ENCODE results near the gene ZCCHC7.
"Not testable (repeated sequence)": the region's sequence is repeated elsewhere in the genome, so short reads cannot be mapped to it uniquely, and the experiment has no call there.

The ZCCHC7 gene

DNA sequence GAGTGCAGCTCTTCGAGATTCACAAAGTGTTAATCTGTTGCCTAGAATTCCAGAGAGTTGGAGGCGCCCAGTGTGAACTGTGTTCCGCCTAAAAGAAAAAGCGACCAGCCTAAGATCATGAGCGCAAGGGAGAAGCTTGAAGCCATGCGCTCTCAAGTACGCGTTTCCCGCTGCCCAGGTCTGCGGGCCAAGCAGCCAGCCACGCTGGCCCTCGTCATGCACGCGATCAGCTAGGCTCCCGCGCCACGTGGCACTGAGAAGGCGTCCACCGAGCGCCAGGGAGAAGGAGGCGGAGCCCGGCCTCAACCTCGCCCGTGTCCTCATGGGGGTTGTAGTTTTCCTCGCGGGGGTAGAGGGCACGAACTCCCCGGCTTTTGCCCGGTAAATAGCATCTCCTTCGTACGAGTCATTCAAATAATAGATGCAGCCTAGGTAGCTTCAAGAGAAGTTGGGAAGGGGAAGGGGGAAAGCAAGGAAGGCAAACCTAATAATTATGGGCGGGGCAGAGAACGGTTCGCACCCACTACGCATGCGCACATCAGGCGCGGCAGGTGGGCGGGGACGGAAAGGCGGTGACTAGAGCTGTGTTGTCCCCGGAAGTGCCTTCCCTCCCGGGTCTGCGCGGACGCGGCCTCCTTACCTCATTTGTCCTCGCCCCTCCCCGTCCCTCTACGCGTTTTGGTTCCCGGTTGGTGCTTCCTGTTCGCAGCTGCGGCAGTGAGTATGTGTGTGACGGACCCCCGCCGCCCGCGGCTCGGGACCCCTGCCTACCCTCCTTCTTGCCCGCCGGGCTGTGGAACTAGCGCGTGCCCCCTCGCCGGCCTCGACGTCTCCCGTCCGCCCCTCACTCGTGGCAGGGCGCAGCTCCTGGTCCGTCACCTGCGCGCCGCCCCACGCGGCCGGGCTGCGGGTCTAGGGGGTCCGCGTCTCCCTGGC, at the start of gene ZCCHC7:
Gene ZCCHC7 (plus strand): TSS at position 668 of the 936 bp plus-strand sequence.
- peak; percentile 95 for DNase-seq

DNA sequence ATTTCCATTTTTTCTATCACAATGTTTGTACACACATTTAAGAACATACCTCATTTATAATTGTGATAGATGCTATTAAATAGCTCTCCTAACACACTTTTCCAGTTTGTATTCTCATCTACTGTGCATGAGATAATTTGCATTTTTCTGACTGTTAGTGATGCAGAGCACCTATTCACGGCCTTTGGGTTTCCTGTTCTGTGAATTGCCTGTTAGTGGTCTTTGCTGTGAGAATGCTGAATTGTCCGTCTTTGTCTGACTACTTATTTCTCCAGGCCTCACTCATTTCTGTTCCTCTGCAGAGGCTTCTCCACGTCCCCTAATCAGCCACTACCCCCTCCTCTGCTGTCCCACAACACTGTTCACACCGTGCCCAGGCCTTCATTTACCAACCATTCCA, 45.6 kb upstream of the ZCCHC7 start:
- not testable (repeated sequence) for DNase-seq

DNA sequence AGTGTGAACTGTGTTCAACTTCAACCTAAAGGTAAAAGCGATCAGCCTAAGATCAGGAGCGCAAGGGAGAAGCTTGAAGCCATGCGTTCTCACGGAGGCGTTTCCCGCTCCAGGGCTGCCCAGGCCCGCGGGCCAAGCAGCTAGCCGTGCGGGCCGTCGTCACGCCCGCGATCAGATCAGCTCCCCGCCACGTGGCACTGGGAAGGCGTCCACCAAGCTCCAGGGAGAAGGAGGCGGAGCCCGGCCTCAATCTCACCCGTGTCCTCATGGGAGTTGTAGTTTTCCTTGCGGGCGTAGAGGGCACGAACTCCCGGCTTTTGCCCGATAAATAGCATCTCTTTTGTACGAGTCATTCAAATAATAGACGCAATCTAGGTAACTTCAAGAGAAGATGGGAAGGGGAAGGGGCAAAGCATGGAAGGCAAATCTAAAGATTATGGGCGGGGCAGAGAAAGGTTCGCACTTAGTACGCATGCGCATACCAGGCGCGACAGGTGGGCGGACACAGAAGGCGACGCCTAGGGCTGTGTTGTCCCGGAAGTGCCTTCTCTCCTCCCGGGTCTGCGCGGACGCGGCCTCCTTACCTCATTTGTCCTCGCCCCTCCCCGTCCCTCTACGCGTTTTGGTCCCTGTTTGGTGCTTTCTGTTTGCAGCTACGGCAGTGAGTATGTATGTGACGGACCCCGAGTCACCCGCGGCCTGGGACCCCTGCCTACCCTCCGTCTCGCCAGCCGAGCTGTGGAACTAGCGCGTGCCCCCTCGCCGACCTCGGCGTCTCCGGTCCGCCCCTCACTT, 40.8 kb upstream of the ZCCHC7 start:
- DNase-seq, result peak; percentile 98

DNA sequence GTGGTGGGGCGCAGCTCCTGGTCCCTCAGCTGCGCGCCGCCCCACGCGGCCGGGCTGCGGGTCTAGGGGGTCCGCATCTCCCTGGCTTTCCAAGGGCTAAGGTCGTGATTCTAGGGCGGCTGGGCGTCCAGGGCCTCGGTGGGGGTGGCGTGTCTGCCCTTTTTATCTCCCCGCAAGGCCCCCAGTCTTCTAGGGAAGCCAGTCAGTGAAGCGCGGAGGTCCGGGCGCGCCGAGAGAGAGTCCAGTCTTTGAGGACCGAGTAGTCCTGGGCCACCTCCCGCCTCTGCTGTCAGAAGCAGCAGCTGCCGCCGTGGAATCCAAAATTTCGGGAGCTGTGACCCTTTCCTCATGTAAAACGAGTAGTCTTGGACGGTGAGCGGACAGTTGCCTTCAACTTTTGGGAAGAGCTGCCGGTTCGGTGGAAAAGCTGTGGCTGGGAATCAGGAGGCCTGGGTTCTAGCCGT, 40.2 kb upstream of the ZCCHC7 start:
- not testable (repeated sequence) for DNase-seq

DNA sequence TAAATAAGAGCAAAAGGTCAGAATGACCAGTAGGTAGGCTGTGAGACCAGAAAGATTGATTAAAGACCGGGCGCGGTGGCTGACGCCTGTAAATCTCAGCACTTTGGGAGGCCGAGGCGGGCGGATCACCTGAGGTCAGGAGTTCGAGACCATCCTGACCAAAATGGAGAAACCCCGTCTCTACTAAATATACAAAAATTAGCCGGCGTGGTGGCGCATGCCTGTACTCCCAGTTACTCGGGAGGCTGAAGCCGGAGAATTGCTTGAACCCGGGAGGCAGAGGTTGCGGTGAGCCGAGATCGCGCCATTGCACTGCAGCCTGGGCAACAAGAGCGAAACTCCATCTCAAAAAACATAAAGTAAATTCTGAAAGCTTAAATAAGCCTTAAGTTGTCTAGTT, 38.9 kb upstream of the ZCCHC7 start:
- not testable (repeated sequence) for DNase-seq

DNA sequence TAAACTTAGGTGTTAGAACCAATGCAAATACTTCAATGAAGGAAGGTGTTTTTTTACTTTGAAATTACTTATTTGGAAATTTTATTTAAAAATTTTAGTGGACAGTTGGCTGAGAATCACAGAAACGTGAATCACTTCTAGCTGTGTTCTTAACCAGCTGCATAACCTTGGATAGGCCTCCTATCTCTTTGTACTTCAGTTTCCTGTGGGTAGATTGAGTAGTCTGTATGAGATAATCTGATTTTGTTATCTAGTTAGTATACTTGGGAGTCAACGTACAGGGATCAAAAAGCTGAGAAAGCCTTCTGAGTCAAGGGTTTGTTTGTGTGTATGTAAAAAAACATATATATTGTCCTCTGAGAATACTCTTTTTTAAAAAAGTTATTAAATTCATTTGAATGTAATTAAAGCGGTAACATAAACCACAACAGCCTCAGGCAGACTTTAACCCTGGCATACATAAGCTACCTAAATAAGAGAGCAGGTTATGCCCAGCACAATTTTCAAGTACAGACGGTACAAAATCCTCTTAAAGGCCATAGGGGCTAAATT, 38.1 kb upstream of the ZCCHC7 start:
- DNase-seq, result no peak

DNA sequence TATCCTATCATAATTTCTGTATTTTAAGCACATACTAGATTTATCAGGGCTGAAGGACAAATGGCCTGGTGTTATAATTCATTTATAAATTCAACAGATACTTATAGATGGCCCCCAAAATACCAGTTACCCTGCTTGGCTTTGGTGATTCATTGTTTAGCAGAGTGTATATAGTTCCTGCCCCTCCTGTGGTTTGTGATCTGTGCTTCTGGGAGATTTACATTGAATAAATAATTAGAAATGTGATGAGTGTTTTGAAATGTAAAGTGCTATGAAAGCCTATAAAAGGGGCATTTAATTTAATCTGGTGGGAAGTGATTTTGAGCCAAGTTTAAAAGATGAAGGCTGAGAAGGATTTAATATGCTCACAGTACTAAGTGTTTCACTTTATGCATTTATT, 36.7 kb upstream of the ZCCHC7 start:
- no peak for DNase-seq

DNA sequence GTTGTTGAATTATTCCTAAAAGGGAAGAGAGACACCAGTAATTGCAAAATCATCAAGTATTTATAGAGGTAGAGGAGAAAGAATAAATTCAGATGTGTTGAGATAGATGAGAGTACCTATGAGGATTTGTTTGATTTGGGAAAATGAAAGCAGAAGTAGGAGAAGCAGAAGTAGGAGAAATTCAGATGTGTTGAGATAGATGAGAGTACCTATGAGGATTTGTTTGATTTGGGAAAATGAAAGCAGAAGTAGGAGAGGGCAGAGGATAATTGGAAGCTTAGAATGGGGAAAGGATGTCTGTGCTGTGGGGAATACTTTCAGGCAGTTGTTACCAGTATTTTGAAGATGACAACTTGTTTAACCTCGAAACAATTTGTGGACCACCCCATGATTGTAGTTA, 35.1 kb upstream of the ZCCHC7 start:
- no peak for DNase-seq

DNA sequence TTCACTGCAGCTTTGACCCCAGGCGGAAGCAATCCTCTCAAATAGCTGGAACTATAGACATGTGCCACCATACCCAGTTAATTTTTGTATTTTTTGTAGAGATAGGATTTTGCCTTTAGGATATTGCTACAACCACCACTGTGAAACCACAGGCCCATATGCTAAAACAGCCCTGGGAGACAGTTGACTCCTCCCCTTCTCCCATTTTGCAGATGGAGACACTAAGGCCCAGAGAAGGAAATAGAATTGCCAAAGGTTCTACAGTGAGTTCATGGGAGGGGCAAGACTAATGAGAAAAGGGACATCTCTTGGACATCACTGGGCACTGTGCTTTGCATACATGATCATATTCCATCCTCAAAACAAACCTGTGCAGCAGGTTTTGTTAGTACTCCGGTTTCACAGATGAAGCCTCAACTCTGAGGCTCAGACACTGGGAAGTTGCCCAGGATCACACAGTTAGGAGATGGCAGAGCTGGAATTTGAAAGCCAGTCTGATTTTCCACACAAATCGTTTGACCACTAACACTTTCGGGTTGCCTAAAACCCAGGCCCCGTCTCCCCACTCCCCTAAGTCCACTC, 27.6 kb upstream of the ZCCHC7 start:
- DNase-seq, result not testable (repeated sequence)

DNA sequence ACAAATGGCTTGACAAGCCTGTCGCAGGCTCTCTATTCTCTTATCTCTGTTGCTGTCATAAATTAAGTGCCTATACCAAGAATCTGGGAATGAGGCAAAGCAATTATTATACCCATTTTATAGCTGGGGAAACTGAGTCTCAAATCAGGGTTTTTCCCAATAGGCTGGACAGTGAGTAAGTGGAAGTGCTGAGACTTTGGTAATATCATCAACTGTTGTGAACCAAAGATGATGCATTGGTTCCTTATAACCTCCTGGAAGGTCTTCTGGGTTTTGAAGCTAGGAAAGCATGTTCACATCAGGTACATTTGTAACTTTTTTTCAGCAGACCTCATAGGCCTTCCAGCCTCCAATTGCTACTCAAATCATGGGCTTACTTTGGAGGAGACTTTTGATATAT, 25.6 kb upstream of the ZCCHC7 start:
- no peak for DNase-seq

DNA sequence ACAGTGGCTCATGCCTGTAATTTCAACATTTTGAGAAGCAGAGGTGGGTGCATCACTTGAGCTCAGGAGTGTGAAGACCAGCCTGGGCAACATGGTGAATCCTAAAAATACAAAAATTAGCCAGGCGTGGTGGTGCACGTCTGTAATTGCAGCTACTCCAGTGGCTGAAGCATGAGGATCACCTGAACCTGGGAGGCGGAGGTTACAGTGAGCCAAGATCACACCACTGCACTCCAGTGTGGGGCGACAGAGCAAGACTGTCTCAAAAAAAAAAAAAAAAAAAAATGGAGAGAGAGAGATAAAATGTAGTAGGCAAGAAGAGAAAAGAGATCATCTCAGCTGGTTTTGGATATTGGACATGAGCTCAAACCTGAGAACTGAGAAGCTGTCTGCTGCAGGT, 23.7 kb upstream of the ZCCHC7 start:
- DNase-seq, result no peak

DNA sequence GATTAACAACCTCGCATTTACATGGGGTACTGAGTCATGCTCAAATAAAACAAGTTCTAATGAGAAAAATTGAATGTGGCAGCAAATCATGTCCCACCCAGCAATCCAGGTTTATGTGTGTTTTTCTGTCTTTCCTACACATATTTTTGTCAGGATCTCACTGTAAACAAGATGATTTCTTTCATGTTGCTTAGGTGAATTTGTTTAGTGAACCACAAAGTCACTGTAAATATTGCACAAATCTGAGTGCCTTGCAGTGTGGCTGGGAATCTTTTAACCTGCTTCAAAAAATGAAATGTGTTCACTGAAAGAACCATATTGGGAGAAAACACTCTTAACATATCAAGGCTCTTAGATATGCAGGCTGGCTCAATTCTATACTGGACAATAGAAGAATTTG, 23.1 kb upstream of the ZCCHC7 start:
- DNase-seq, result no peak

DNA sequence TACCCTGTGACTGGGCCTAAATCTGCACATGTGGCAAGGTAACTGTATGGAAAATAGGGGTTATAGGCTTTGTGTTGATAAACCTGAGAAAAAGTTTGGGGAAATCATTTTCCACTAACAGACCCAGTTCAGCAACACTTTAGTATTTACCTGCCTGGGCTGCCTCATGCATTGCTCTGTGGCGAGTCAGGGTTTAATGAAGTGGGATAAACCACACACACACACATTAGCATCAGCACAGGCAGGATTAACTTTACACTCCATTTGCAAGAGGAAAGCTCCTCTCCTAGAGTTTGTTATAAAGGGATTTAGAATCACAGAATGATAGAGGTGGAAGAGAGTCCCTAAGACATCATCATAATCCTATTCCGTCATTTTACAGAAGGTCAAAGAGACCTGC, 20.0 kb upstream of the ZCCHC7 start:
- no peak for DNase-seq

DNA sequence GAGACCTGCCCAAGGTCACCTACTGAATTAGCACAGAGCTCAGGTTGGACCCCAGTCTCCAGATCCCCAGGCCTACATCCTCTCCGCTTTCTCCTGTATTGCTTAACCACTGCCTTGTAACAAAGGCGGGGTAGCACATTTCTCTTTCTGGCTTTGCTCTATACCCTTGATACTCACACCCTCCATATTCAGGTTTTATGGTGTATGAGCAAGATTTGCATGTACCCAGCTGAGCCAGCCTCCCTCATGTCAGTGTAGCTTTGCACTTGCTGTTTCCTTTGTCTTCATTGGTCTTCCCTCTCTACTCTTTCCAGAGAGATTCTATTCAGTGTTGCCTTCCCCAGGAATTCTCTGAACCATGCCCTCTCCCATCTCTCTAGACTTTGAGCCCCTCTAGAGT, 19.6 kb upstream of the ZCCHC7 start:
- DNase-seq, result no peak

DNA sequence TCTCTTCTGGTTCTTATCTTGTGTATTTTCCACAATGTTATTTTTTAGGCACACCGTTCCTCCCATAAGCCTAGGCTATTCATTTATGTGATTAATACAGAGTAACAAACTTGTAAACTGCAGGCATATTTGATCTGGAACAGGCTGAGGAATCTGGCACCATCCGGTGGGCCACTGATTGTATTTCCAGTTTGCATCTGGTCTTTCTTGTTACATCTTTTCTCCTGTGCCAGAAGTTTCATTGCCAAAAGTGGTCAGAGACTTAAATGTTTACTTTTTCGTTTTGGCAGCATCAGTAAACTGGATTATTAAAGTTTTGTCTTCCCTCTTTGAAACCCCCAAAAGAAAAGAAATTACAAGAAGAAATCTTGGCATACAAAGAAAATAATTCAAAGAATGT, 17.9 kb upstream of the ZCCHC7 start:
- DNase-seq, result no peak

DNA sequence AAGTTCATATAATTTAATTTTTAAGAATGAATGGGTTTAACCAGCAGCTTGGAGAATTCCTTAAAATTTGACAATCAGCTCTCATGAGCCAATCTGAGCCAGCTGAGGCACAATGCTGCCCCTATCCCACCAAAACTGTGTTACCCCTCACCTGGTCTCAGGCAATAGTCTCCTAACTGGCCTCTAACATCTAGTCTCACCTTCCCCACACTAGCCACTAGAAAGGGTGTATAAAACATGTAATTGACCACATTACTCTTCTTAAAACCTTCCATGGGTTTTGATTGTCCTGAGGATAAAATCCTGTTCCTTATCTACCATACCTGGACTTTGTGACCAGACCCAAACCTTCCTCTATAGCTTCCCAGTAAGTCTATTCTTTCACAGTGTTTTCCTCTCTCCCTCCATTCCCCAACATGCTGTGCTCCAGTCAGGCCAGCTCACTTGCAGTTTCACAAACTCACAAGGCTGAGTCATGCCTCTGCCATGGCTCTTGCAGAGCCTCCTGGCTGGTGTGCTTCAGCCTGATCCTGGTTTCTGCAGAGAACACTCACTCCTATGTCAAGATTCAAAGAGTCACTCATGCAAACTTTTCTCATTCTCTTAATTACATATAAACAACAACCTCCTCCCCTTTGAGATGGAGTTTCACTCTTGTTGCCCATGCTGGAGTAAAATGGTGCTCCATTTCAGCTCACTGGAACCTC, 16.0 kb upstream of the ZCCHC7 start:
- DNase-seq, result no peak

DNA sequence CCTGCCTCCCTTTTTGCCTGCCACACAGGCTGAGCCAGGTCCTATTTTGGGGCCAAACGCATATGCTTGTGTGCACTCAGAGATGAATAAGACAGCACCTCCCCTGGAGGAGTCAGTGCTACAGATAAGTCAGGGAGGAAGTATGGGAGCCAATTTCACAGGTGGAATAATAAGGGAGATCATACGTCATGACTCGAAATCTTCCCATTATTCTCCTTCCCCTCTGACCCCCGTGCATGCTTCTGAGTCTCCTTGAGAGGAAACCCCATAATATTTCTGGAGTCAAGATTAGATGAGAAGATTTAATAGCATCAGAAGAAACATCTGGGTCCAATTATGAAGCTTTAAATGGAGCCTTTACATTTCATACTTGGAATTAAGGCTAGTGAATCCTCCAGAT, 15.1 kb upstream of the ZCCHC7 start:
- no peak for DNase-seq

DNA sequence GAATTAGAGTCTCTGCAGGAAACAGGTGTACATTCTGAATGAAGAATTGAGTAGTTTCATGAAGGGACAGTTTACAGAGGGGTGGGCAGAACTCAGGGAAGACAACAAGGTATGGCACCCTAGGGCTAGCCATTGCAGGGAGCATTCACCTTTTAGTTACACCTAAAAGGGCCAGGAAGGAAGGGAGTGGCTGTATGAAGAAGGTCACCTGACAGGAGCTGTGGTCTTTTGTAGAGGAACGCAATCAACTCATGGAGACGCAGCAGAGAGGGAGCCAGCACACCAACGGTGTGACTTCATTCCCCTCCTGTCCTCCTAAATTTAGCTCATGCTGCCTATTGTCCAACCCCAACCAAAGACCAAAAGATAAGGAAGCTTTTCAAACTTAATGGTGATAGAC, 12.7 kb upstream of the ZCCHC7 start:
- DNase-seq, result no peak

DNA sequence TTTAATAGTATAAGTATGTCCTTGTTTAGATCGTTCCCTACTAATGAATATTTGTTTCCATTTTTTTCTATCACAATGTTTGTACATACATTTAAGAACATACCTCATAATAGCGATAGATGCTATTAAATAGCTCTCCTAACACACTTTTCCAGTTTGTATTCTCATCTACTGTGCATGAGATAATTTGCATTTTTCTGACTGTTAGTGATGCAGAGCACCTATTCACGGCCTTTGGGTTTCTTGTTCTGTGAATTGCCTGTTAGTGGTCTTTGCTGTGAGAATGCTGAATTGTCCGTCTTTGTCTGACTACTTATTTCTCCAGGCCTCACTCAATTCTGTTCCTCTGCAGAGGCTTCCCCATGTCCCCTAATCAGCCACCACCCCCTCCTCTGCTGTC, 5.9 kb upstream of the ZCCHC7 start:
- not testable (repeated sequence) for DNase-seq

DNA sequence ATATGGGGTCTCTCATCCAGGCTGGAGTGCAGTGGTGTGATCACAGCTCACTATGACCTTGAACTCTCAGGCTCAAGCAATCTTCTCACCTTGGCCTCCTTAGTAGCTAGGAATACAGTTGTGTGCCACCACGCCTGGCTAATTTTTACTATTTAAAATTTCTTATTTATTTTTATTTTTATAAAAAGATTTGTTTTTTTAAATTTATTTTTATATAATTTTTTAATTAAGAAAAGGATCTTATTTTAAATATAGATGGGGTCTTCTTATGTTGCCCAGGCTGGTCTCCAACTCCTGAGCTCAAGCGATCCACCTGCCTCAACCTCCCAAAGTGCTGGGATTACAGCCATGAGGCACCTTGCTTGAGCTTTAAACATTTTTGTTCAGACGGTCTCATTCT, 2.4 kb upstream of the ZCCHC7 start:
- no peak for DNase-seq

DNA sequence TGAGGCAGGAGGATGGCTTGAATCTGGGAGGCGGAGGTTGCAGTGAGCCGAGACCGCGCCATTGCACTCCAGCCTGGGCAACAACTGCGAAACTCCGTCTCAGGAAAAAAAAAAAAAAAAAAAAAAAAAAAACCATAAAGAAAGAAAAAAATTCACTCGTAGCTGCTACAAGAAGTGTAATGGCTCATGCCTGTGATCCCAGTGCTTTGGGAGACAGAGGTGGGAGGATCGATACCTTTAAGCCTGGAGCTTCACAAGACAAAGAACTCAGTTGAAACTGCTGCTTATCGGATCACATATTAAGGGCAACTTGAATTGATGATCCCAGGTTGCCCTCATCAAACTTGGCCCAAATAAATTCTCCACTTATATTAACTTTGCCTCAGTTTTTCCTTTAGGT, 1.0 kb upstream of the ZCCHC7 start:
- DNase-seq, result peak; percentile 32

DNA sequence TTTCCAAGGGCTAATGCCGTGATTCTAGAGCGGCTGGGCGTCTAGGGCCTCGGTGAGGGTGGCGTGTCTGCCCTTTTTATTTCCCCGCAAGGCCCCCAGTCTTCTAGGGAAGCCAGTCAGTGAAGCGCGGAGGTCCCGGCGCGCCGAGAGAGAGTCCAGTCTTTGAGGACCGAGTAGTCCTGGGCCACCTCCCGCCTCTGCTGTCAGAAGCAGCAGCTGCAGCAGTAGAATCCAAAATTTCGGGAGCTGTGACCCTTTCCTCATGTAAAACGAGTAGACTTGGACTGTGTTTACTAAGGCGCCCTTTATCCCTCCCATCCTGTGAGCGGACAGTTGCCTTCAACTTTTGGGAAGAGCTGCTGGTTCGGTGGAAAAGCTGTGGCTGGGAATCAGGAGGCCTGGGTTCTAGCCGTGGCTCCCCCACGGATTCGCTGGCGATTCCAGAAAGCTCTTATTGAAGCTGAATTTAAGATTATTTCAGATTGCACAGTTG, 515 bp downstream of the ZCCHC7 start:
- DNase-seq, result peak; percentile 12

Measured in DMS79 treated with DMSO at 0.1 percent for 48 hours (cell line).